Panc1 (cell line): ENCODE results near the gene XXYLT1. TPM values are rescaled to one million over a fixed set of nuclear protein-coding genes. Genes with fewer than 3 reads are reported as not detected.

Experiments
- ATAC-seq: fragments of 200-7000 bp; cut with Tn5 transposase; 2 replicates; pipeline ENCODE4 v1.9.1; 2020; ENCODE audit warnings: mild to moderate bottlenecking, moderate library complexity
- BruUV-seq: library from RNA; stranded (reverse); fragments of 400-500 nt; replicated peaks from 2 replicates; lab custom pipeline; 2021; lab: Mats Ljungman, UMichigan
- CTCF ChIA-PET: fragments of 300-600 bp; sonication (Branson Sonifier 250); formaldehyde crosslinking; loops from one replicate; lab custom pipeline; 2022; ENCODE audit warnings: antibody characterized with exemption; lab: Charles Lee
- POLR2A ChIA-PET: fragments of 300-600 bp; sonication (Branson Sonifier 250); formaldehyde crosslinking; loops from one replicate; lab custom pipeline; 2022; ENCODE audit warnings: antibody characterized with exemption; lab: Charles Lee
- DNase-seq: peaks from one replicate; pipeline ENCODE4 v3.0.0-alpha.2; 2010; ENCODE audit warnings: low read depth, low spot score
- H3K27ac ChIP-seq: 2 replicates; pipeline ENCODE4 v1.5.1; 2011; ENCODE audit warnings: mild to moderate bottlenecking, low read length, inconsistent platforms
- H3K27me3 ChIP-seq: fragments of 200-500 bp; sonication (Bioruptor generic); 2 replicates; pipeline ENCODE4 v1.6.0; 2014; ENCODE audit warnings: low read length, inconsistent platforms; ENCODE audit not compliant: control insufficient read depth, insufficient read depth
- H3K36me3 ChIP-seq: fragments of 200-500 bp; sonication (Bioruptor generic); 2 replicates; pipeline ENCODE4 v1.5.1; 2014; ENCODE audit warnings: inconsistent platforms, mild to moderate bottlenecking, low read length, moderate library complexity; ENCODE audit not compliant: control insufficient read depth, insufficient read depth
- H3K4me1 ChIP-seq: 2 replicates; pipeline ENCODE4 v1.5.1; 2011; ENCODE audit warnings: inconsistent platforms, mild to moderate bottlenecking, low read length, moderate library complexity; ENCODE audit not compliant: control insufficient read depth, insufficient read depth
- H3K4me3 ChIP-seq, 2 experiments: 2 replicates each; pipeline ENCODE4 v1.5.1; 2011 to 2012; ENCODE audit warnings: low read depth in 2 of 2, low read length in 2 of 2, mild to moderate bottlenecking in 2 of 2, inconsistent platforms in 1 of 2, moderate library complexity in 1 of 2
- H3K9me3 ChIP-seq: fragments of 200-500 bp; sonication (Bioruptor generic); 2 replicates; pipeline ENCODE4 v1.5.1; 2014; ENCODE audit warnings: low read depth, mild to moderate bottlenecking, inconsistent platforms, low read length, moderate library complexity; ENCODE audit not compliant: control insufficient read depth, insufficient read depth
- CTCF ChIP-seq: fragments of 450-650 bp; IDR thresholded peaks from 2 replicates; pipeline ENCODE4 v1.5.1; 2017; ENCODE audit warnings: mild to moderate bottlenecking
- POLR2AphosphoS5 ChIP-seq: IDR thresholded peaks from 2 replicates; pipeline ENCODE4 v1.6.1; 2012; ENCODE audit warnings: mild to moderate bottlenecking, low read depth, low read length, moderate library complexity
- REST ChIP-seq, 2 experiments: IDR thresholded peaks; 2 replicates each; pipeline ENCODE4 v1.6.1; 2011 to 2012; ENCODE audit warnings: low read depth in 2 of 2, control low read depth in 1 of 2, low read length in 1 of 2, mild to moderate bottlenecking in 1 of 2, moderate library complexity in 1 of 2; ENCODE audit not compliant: insufficient read depth in 1 of 2
- SIN3A ChIP-seq: IDR thresholded peaks from 2 replicates; pipeline ENCODE4 v1.6.1; 2012; ENCODE audit warnings: low read depth, mild to moderate bottlenecking, low read length, moderate library complexity, borderline replicate concordance; ENCODE audit not compliant: insufficient read depth
- TCF7L2 ChIP-seq: IDR thresholded peaks from 2 replicates; pipeline ENCODE4 v1.6.1; 2011; ENCODE audit warnings: mild to moderate bottlenecking, low read depth, low read length, inconsistent platforms
- in situ Hi-C: cut with HindIII; loops from 2 replicates; pipeline ENCODE4 v1.10.0; 2016; ENCODE audit warnings: low sequenced_read_pairs, low pct_unique_long_range_greater_than_20kb
- intact Hi-C: fragments of 100-400 bp; cut with micrococcal nuclease; formaldehyde crosslinking; loops from one replicate; pipeline ENCODE4 v1.10.0; 2022; ENCODE audit not compliant: unreplicated experiment
- total RNA-seq: library from RNA; stranded (reverse); gene quantifications from one replicate; pipeline ENCODE4 v1.2.1, GENCODE V29; 2021; ENCODE audit not compliant: unreplicated experiment

The XXYLT1 gene
- total RNA-seq, 1 experiment from 2014 or later, result 26.0 TPM

GRCh38 chr3:195175076-195175475 lies 95.9 kb downstream of the XXYLT1 start:
- Histone ChIP-seq H3K27ac (no peak overlapping the region), H3K4me1 (no peaks in the 10 kb centered on the region), H3K4me3 (no peak overlapping the region), H3K36me3 (no peaks in the 10 kb centered on the region), H3K9me3 (no peaks in the 10 kb centered on the region), H3K27me3 (no peaks in the 10 kb centered on the region)
- ATAC-seq (no peak), DNase-seq (no peak)
- ChIA-PET CTCF (no interaction called here), POLR2A (interaction anchor here (0.7 kb wide), 1 partner anchor 17 kb away, joined by 4 read pairs; no protein-coding TSS in a partner anchor)
- intact Hi-C loops (no loop called here), in situ Hi-C loops (no loop called here)
- TF ChIP-seq TCF7L2 (no peak), SIN3A (no peak), POLR2AphosphoS5 (no peak), REST (IDR thresholded peaks at IDR 0.05; ENCODE audit: insufficient read depth in 1 of 2, low read depth in 2 of 2, low read length in 1 of 2) (no peak), CTCF (no peak)
- no TSS peak for BruUV-seq

GRCh38 chr3:195173657-195174056 lies 97.3 kb downstream of the XXYLT1 start:
- no peak for DNase-seq
- TF ChIP-seq SIN3A, result no peak
- TF ChIP-seq TCF7L2, result no peak
- TF ChIP-seq CTCF, result no peak
- no peak for TF ChIP-seq REST (IDR thresholded peaks at IDR 0.05; ENCODE audit: insufficient read depth in 1 of 2, low read depth in 2 of 2, low read length in 1 of 2)
- no peak for TF ChIP-seq POLR2AphosphoS5
- ChIA-PET CTCF (interaction anchor here (1.5 kb wide), 1 partner anchor 502 kb away, joined by 5 read pairs; the partner anchor contains the start of gene LSG1), POLR2A (no interaction called here)
- intact Hi-C loops (no loop called here), in situ Hi-C loops (no loop called here)
- BruUV-seq, result no TSS peak
- Histone ChIP-seq H3K27ac (no peak overlapping the region), H3K36me3 (no peaks in the 10 kb centered on the region), H3K27me3 (no peaks in the 10 kb centered on the region), H3K9me3 (no peaks in the 10 kb centered on the region), H3K4me3 (no peak overlapping the region), H3K4me1 (no peaks in the 10 kb centered on the region)
- no peak for ATAC-seq
